SJSA1 (cell line): ENCODE measurements around the gene TRAPPC12. TPM values are rescaled to one million over a fixed set of nuclear protein-coding genes. Genes with fewer than 3 reads are reported as not detected.
"Not testable (repeated sequence)": the region's sequence is repeated elsewhere in the genome, so short reads cannot be mapped to it uniquely, and the experiment has no call there.

Experiments used
- DNase-seq, 2 experiments: peaks; one replicate each; pipeline ENCODE4 v3.0.0-alpha.2; 2015 to 2020; ENCODE audit warnings: low spot score in 2 of 2, low read depth in 1 of 2
- H3K27ac ChIP-seq: fragments of 250-450 bp; sonication (Bioruptor Pico); 2 replicates; pipeline ENCODE4 v1.5.1; 2020; ENCODE audit warnings: mild to moderate bottlenecking, moderate library complexity
- H3K27me3 ChIP-seq: fragments of 250-450 bp; sonication (Bioruptor Pico); replicated peaks from 2 replicates; pipeline ENCODE4 v1.5.1; 2020; ENCODE audit warnings: mild to moderate bottlenecking, moderate library complexity
- H3K36me3 ChIP-seq: fragments of 250-450 bp; sonication (Bioruptor Pico); 2 replicates; pipeline ENCODE4 v1.5.1; 2020; ENCODE audit warnings: mild to moderate bottlenecking
- H3K4me1 ChIP-seq: fragments of 250-450 bp; sonication (Bioruptor Pico); replicated peaks from 2 replicates; pipeline ENCODE4 v1.6.1; 2021; ENCODE audit warnings: mild to moderate bottlenecking
- H3K4me3 ChIP-seq: fragments of 250-450 bp; sonication (Bioruptor Pico); 2 replicates; pipeline ENCODE4 v1.5.1; 2020; ENCODE audit warnings: mild to moderate bottlenecking
- H3K9me3 ChIP-seq: fragments of 250-450 bp; sonication (Bioruptor Pico); replicated peaks from 2 replicates; pipeline ENCODE4 v1.5.1; 2020; ENCODE audit warnings: mild to moderate bottlenecking
- total RNA-seq: library from RNA; depleted of rRNA; stranded (reverse); fragments of >200 nt; shearing (Covaris generic); gene quantifications from 2 replicates; pipeline ENCODE4 v1.2.3, GENCODE V29; 2014

Gene TRAPPC12
- total RNA-seq, 1 experiment from 2014 or later = 56.1 TPM

DNA sequence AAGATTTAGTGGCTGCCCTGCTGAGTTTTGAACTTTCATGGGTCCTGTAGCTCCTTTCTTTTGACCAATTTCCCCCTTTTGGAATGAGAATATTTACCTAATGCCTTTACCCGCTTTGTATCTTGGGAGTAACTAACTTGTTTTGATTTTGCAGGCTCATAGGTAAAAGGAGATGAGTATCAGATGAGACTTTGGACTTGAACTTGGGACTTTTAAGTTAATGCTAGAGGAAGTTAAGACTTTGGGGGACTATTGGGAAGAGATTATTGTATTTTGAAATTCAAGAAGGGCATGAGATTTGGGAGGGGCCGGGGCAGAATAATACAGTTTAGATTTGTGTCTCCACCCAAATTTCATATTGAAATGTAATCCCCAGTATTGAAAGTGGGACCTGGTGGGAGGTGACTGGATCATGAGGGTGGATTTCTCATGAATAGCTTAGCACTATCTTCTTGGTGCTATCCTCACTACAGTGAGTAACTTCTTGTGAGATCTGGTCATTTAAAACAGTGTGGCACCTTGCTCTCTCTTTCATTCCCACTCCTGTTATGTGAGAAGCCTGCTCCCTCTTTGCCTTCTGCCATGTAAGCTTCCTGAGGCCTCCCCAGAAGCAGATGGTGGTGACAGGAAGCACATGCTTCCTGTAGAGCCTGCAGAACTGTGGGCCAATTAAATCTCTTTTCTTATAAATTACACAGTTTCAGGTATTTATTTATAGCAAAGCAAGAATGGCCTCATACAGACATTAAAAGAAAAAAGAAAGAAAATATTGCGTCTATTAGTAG lies 133.7 kb downstream of the TRAPPC12 start:
- Histone ChIP-seq H3K36me3 (peaks cover 31% of the 10 kb centered on the region), H3K9me3 (0 out of 2 replicates have a peak, but pooled peaks cover 3% of the 10 kb centered on the region), H3K4me3 (no peak overlapping the region), H3K27ac (no peak overlapping the region), H3K4me1 (peaks cover 12% of the 10 kb centered on the region), H3K27me3 (no peaks in the 10 kb centered on the region)
- DNase-seq = peak in 1 of 2 experiments; percentile 4

DNA sequence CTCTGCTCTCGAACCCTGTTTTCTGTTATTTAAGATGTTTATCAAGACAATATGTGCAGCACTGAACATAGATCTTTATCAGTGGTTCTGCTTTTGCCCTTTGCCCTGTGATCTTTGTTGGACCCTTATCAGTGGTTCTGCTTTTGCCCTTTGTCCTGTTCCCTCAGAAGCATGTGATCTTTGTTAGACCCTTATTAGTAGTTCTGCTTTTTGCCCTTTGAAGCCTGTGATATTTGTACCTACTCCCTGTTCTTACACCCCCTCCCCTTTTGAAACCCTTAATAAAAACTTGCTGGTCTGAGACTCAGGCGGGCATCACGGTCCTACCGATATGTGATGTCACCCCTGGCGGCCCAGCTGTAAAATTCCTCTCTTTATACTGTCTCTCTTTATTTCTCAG lies 135.9 kb downstream of the TRAPPC12 start:
- H3K4me3 ChIP-seq, DNase-seq: not testable (repeated sequence)

DNA sequence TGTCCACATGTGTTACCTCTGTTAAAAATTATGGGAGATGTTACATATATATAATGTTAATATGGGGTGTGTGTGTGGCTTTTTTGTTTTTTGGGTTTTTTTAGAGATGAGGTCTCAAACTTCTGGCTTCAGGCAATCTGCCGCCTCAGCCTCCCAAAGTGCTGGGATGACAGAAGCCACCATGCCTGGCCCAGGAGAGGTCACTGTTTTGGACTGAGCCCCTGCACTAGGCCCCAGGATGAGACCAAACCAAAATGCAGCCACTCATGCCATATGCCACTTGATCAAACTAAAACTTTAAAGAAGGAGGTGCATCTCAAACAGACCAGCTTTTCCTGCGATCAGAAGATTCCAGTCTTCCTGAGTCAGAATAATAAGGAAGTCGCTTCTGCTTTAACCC lies 137.3 kb downstream of the TRAPPC12 start:
- no peak overlapping the region for H3K4me3 ChIP-seq
- no peak for DNase-seq
- no peaks in the 10 kb centered on the region for H3K27me3 ChIP-seq
- H3K27ac ChIP-seq = no peak overlapping the region
- H3K9me3 ChIP-seq = 0 out of 2 replicates have a peak, but pooled peaks cover 3% of the 10 kb centered on the region
- peaks cover 18% of the 10 kb centered on the region for H3K4me1 ChIP-seq
- H3K36me3 ChIP-seq = peaks cover 24% of the 10 kb centered on the region

More for the DNA sequence above, 135.9 kb downstream of the TRAPPC12 start:
- not testable (repeated sequence) for H3K27ac ChIP-seq, H3K9me3 ChIP-seq, H3K27me3 ChIP-seq
- Histone ChIP-seq H3K36me3 (peaks cover 32% of the 10 kb centered on the region), H3K4me1 (peaks cover 18% of the 10 kb centered on the region)

DNA sequence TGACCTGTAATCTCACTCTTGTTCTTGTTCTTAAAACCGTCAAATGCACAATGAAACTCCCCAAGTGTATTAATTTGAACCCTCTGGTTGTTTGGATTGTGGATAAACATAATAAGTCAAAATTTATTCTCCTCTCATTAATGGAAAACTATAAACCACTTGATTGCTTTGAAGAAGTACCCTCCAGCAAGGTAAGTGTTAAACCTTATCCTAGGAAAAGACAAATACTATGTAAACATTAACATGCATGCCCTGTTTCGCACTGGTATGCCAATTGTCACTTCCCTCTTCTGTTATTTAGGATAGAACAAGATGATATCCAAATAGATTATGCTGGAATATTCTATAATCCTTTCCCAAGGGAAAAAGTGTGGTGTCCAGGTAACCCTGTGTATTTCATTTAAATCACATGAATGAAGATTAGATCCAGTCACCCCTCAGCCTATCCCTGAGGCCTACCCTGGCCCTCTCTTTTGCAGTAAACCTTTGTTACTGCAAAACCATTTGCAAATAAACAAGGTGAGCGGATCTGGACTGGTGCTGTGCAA lies 138.5 kb downstream of the TRAPPC12 start:
- H3K36me3 ChIP-seq = peaks cover 14% of the 10 kb centered on the region
- peak in 1 of 2 experiments; percentile 14 for DNase-seq
- 0 out of 2 replicates have a peak, but pooled peaks cover 3% of the 10 kb centered on the region for H3K9me3 ChIP-seq

DNA sequence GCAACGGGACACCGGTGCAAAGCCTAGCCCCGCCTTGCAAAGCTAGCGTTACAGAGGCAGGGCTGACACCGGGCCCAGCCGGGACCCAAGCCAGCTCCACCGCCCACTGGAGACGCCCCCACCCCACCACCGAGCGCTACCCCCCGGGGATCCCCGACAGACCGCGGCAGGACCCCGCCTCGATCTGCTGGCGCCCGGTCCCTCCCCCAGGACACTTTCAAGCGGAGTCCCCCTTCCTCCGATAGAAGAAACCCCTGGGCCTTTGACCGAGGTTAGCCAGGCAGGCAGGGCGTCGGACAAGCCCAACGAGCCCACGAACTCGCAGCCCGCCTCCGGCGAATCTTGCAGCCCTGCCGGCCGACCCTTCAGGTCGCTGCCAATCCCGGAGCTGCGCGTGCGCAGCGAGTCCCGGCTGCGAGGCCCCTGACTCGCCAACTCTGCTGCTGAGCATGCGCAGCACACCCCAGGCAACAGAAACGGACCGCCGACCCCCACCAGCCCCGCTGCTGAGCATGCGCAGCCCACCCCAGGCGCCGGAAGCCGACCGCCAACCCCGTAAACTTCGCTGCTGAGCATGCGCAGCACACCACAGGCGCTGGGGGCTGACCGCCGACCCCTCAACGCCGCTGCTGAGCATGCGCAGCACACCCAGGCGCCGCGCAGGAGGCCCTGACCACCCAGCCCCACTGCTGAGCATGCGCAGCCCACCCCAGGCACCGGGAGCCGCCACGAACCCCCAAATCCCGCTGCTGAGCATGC lies 139.2 kb downstream of the TRAPPC12 start:
- Histone ChIP-seq H3K36me3 (peaks cover 13% of the 10 kb centered on the region; the same call in 1 of the 2 replicates), H3K4me1 (peaks cover 20% of the 10 kb centered on the region), H3K27ac (peak overlapping the region; percentile 78), H3K9me3 (0 out of 2 replicates have a peak, but pooled peaks cover 3% of the 10 kb centered on the region), H3K27me3 (no peaks in the 10 kb centered on the region), H3K4me3 (peak overlapping the region; percentile 62)
- DNase-seq = peak; percentile 96 to 99

More for the DNA sequence above, 138.5 kb downstream of the TRAPPC12 start:
- Histone ChIP-seq H3K4me3 (peak overlapping the region; percentile 62), H3K27ac (no peak overlapping the region), H3K4me1 (peaks cover 18% of the 10 kb centered on the region), H3K27me3 (no peaks in the 10 kb centered on the region)

DNA sequence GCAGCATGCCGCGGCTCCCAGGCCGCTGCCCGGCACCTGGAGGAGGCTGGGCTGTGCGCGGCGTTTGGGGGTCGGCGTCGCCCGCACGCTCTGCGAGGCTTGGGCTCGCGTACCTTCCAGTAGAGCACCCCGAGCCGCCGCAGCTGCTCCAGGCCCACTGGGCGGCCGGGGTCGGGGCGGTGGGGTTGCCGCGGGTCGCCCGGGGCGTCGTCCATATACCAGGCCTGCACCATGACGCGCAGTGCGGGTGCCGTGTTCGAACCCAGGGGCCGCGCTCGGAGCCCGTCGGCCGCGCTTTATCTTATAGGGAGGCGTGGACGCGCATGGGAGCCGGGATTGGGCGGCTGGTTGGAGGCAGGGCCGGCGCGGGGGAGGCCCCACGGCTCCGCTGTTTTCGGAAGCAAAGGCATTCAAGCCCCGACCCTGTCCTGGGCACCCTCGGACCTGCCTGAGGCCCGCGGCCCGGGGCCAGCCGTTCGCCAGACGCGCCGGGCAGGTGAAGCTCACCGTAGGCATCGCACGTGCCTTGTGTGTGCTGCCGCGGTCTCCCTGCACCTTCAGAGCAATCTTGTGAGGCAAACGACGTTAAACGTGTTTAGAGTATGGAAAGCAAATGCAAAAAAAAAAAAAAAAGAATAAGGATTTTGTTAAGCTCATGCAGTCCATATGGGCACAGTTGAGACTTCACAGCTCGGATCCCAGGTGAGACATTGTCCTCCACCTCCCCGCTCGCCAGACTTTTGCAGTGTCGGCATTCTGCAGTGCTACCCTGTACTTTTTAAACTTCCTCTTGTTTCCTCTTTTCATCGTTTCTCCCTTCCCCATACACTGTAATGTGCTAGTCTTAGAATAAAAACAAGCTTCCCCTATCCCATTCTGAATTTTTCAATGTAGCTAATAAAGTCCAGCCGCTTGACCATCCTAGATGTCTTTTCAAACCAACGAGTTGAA lies 140.0 kb downstream of the TRAPPC12 start, which contains the start of gene ADI1:
TSS of gene ADI1 (minus strand) at position 277 of the 951 bp plus-strand sequence. CDS start at position 233, 44 bp downstream.
- Histone ChIP-seq H3K27ac (peak within 1 kb of the TSS; percentile 78), H3K27me3 (no peaks in the 10 kb centered on the region), H3K36me3 (peaks cover 13% of the 10 kb centered on the region; the same call in 1 of the 2 replicates), H3K4me3 (peak within 1 kb of the TSS; percentile 62), H3K9me3 (0 out of 2 replicates have a peak, but pooled peaks cover 3% of the 10 kb centered on the region), H3K4me1 (peaks cover 26% of the 10 kb centered on the region)
- DNase-seq = peak in 1 of 2 experiments; percentile 84

DNA sequence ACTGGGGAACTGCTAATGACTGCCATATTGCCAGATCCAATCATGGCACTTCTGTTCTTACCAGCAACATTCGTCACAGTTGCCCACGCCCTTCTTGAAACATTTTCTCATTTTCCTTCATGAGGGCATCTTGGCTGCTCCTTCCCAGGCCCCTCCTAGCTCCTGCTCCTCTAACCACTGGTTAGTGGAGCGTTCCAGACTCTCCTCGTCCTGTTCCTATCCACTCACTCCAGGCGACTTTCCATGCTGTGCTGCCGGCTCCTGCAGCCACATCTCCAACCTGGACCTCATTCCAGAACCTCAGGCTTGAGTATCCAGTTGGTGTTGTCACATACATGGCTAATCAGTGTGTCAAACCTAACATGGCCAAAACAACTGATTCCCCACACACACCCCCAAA lies 141.1 kb downstream of the TRAPPC12 start:
- Histone ChIP-seq H3K4me1 (peaks cover 26% of the 10 kb centered on the region), H3K27me3 (no peaks in the 10 kb centered on the region), H3K9me3 (0 out of 2 replicates have a peak, but pooled peaks cover 3% of the 10 kb centered on the region), H3K36me3 (peaks cover 13% of the 10 kb centered on the region; the same call in 1 of the 2 replicates), H3K4me3 (no peak overlapping the region), H3K27ac (no peak overlapping the region)
- no peak for DNase-seq

DNA sequence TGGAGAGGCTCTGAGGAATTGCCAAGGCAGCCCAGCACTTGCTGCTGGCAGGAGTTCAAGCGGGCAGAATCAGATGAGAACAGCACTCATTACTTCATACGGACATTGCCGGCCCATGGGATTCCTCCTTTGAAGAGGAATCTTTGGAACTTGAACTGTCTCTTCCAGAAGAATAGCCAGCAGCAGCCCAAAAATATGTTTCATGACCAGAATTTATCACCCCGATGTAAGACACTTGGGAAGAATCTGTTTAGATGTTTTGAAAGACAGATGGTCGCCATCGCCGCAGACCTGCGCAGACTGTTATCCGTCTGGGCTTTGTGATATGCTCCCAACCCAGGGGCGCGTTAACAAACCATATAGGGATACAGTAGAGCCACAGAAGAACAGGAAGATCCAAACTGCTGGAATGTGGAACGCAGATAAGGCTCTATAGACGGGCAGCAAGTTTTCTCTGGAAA lies 143.5 kb downstream of the TRAPPC12 start:
- peaks cover 12% of the 10 kb centered on the region; the same call in 1 of the 2 replicates for H3K36me3 ChIP-seq
- peak in 1 of 2 experiments; percentile 34 for DNase-seq
- peaks cover 16% of the 10 kb centered on the region for H3K4me1 ChIP-seq
- no peaks in the 10 kb centered on the region; the same call in 1 of the 2 replicates for H3K9me3 ChIP-seq
- no peak overlapping the region for H3K4me3 ChIP-seq
- no peaks in the 10 kb centered on the region for H3K27me3 ChIP-seq
- no peak overlapping the region for H3K27ac ChIP-seq

DNA sequence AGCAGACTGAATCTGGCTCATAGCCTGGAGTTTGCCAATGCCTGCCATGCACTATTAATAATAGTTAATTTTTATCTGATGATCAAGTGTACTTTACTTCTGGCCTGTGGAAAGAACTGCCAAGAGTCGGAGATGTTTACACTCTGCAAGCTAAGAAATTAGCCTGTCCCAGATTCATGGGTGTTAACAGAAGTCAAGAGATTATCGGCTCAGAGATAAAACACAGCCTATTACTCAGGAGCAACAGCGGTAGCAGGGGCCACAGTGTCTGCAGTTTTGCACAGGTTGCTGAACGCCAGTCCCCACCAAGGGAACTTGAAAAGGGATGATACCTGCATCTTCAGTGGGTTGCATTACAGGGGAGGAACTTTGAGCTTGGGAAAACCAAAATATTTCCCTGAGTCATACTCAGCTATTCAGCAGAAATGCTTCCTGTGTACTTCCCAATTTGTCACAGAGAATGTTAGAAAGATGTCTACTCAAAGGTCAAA lies 144.1 kb downstream of the TRAPPC12 start:
- Histone ChIP-seq H3K36me3 (peaks cover 15% of the 10 kb centered on the region; the same call in 1 of the 2 replicates), H3K9me3 (no peaks in the 10 kb centered on the region; the same call in 1 of the 2 replicates), H3K4me1 (peaks cover 14% of the 10 kb centered on the region), H3K27me3 (no peaks in the 10 kb centered on the region), H3K4me3 (no peak overlapping the region), H3K27ac (no peak overlapping the region)
- DNase-seq = peak in 1 of 2 experiments; percentile 28

DNA sequence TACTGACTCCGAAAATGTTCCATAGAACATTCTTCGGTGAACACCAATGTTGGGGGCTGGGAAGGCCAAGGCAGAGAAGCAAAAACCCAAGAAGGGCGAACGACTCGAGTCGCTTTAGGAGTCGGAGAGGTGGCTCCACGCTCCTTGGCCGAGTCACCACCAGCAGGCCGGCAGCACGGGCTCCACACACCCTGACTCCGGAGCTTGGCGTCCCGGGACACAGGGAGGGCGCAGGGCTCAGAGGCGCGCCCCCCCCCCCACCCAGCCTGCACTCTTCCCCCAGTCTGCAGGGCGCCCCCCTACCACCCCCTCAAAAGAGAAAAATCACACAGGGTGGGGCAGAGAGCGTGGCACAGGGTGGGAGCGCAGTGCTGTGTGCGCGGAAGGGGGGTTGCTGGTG lies 147.4 kb downstream of the TRAPPC12 start:
- Histone ChIP-seq H3K36me3 (peaks cover 11% of the 10 kb centered on the region; the same call in 1 of the 2 replicates), H3K4me1 (peaks cover 8% of the 10 kb centered on the region), H3K27ac (no peak overlapping the region), H3K27me3 (no peaks in the 10 kb centered on the region), H3K4me3 (no peak overlapping the region), H3K9me3 (no peaks in the 10 kb centered on the region; the same call in 1 of the 2 replicates)
- peak in 1 of 2 experiments; percentile 34 for DNase-seq

DNA sequence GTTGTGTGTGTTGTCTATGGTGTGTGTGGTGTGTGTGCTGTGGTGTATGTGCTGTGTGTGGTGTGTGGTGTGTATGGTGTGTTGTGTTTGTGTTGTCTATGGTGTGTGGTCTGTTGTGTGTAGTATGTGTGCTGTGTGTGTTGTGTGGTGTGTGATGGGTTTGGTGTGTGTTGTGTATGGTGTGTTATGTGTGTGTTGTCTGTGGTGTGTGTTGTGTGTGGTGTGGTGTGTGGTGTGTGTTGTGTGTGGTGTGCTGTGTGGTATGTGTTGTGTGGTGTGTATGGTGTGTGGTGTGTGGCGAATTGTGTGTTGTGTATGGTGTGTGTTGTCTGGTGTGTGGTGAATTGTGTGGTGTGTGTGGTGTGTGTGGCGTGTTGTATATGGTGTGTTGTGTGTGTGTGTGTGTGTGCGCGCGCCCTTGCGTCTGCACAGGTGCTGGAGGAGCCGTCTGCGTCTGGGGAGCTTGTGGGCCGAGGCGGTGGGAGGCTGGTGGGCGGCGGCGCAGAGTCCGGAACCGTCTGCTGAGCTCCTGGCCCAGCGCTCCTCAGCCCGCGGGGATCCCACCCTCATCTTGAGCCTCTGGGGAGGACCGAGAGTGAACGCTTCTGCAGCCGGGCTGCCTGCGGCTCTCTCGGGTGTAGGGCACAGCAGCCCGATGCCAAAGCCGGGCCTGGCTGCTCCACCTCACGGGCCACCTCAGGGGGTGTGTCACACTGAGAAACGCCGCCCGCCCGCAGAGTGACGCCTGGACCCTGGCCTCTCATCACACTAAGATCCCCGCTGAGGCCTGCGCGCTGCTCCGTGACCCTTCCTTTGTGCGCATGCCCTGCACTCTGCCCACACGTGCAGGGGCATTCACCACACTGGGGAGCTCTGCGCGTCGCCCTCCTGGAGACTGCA lies 148.6 kb downstream of the TRAPPC12 start:
- Histone ChIP-seq H3K9me3 (no peaks in the 10 kb centered on the region; the same call in 1 of the 2 replicates), H3K4me3 (no peak overlapping the region), H3K36me3 (peaks cover 11% of the 10 kb centered on the region; the same call in 1 of the 2 replicates), H3K27me3 (no peaks in the 10 kb centered on the region), H3K27ac (no peak overlapping the region), H3K4me1 (peaks cover 8% of the 10 kb centered on the region)
- peak in 1 of 2 experiments; percentile 38 for DNase-seq
